ENCODE results near the gene CNTLN.
A peak's percentile ranks its signal among the peaks of the same experiment; 100 is the strongest.

- TF ChIP-seq CTCF (conservative IDR thresholded peaks at IDR 0.05; ENCODE audit: low read length) = peak; percentile 75
- no peak for TF ChIP-seq EZH2phosphoT487 (IDR thresholded peaks at IDR 0.05; ENCODE audit: borderline replicate concordance)
These were observed 396.9 kb downstream of the CNTLN start for GRCh38 chr9:17531642-17532254.
